Karpas-422 (cell line): ENCODE data around the gene RPSA. TPM values are rescaled to one million over a fixed set of nuclear protein-coding genes. Genes with fewer than 3 reads are reported as not detected.
"Not testable (repeated sequence)": the region's sequence is repeated elsewhere in the genome, so short reads cannot be mapped to it uniquely, and the experiment has no call there.

Experiments
- DNase-seq: peaks from one replicate; pipeline ENCODE4 v3.0.0-alpha.2; 2015
- H2AFZ ChIP-seq: fragments of 200-600 bp; sonication (generic); 2 replicates; pipeline ENCODE4 v1.6.1; 2014; ENCODE audit warnings: antibody characterized with exemption, low read length, mixed read lengths
- H3K27ac ChIP-seq: fragments of 200-600 bp; sonication (generic); 2 replicates; pipeline ENCODE4 v1.5.1; 2014; ENCODE audit warnings: mild to moderate bottlenecking, low read length, moderate library complexity
- H3K27me3 ChIP-seq: fragments of 200-600 bp; sonication (generic); 2 replicates; pipeline ENCODE4 v1.6.1; 2014; ENCODE audit warnings: low read length, mixed read lengths
- H3K36me3 ChIP-seq: fragments of 200-600 bp; sonication (generic); 2 replicates; pipeline ENCODE4 v1.6.1; 2014; ENCODE audit warnings: low read length, mixed read lengths; ENCODE audit not compliant: insufficient read depth
- H3K4me1 ChIP-seq: fragments of 200-600 bp; sonication (generic); 2 replicates; pipeline ENCODE4 v1.6.1; 2014; ENCODE audit warnings: mild to moderate bottlenecking, low read length, mixed read lengths
- H3K4me2 ChIP-seq: fragments of 200-600 bp; sonication (generic); 2 replicates; pipeline ENCODE4 v1.6.1; 2014; ENCODE audit warnings: low read length, low read depth, mild to moderate bottlenecking; ENCODE audit not compliant: poor library complexity, severe bottlenecking
- H3K4me3 ChIP-seq: fragments of 200-600 bp; sonication (generic); 2 replicates; pipeline ENCODE4 v1.5.1; 2014; ENCODE audit warnings: mild to moderate bottlenecking, antibody characterized with exemption, low read length, mixed read lengths
- H3K79me2 ChIP-seq: fragments of 200-600 bp; sonication (generic); 2 replicates; pipeline ENCODE4 v1.6.1; 2014; ENCODE audit warnings: mild to moderate bottlenecking, low read length, mixed read lengths
- H3K9ac ChIP-seq: fragments of 200-600 bp; sonication (generic); 2 replicates; pipeline ENCODE4 v1.6.0; 2014; ENCODE audit warnings: low read length
- H3K9me2 ChIP-seq: fragments of 200-600 bp; sonication (generic), shearing (Covaris generic); replicated peaks from 2 replicates; pipeline ENCODE4 v1.6.0; 2014; ENCODE audit warnings: mild to moderate bottlenecking, low read length, moderate library complexity; ENCODE audit not compliant: insufficient read depth
- H3K9me3 ChIP-seq: fragments of 300-700, 200-600 bp; sonication (generic); 2 replicates; pipeline ENCODE4 v1.6.1; 2014; ENCODE audit warnings: low read length, mixed read lengths
- H4K20me1 ChIP-seq: fragments of 200-600 bp; sonication (generic); 2 replicates; pipeline ENCODE4 v1.6.1; 2014; ENCODE audit warnings: mild to moderate bottlenecking, antibody characterized with exemption, low read length, low read depth; ENCODE audit not compliant: insufficient read depth
- total RNA-seq: library from RNA; depleted of rRNA; stranded (reverse); fragments of >200 nt; shearing (Covaris generic); gene quantifications from 2 replicates; pipeline ENCODE4 v1.2.3, GENCODE V29; 2014; ENCODE audit warnings: low replicate concordance

RPSA gene
- total RNA-seq, 1 experiment from 2014 or later: 2,497 TPM

DNA sequence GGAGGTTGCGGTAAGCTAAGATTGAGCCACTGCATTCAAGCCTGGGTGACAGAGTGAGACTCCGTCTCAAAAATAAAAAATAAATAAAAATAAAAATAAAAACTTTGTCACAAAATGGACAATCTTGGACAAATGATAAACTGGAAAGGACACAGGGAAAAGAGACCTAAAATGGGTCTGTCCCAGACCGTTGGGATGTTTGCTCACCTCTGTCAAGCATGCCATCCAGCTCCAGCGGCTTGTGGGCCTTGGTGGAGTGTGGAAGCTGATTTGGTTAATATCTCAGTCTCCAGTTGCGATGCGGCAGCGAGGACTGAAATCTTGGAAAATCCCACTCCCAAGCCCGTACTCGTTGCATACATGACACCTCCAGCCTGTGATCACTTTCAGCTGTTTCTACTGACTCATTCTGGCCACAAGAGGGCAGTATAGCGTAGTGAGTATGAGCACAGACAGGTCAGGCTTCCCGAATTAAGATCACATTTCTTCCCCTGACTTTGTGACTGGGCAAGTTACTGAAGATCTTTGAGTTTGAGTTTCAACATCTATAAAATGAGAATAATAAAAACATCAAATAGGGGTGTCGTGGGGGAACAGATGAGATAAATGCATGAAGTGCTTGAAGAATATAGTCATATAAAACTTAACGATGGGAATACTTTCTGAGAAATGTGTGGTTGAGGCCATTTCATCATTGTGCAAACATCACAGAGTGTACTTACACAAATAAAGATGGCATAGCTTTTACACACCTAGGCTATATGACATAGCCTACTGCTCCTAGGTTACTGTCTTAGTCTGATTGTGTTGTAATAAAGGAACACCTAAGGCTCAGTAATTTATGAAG, 41.3 kb downstream of the RPSA start:
- no peak overlapping the region for H3K9ac ChIP-seq
- H3K9me2 ChIP-seq: no peaks in the 10 kb centered on the region
- H2AFZ ChIP-seq: no peak overlapping the region
- no peak overlapping the region for H3K4me2 ChIP-seq
- no peak overlapping the region for H3K4me3 ChIP-seq
- H3K4me1 ChIP-seq: no peaks in the 10 kb centered on the region
- peak; percentile 88 for DNase-seq
- H3K27me3 ChIP-seq: no peaks in the 10 kb centered on the region
- H3K36me3 ChIP-seq: no peaks in the 10 kb centered on the region
- H3K79me2 ChIP-seq: no peaks in the 10 kb centered on the region
- H3K9me3 ChIP-seq: no peaks in the 10 kb centered on the region
- no peaks in the 10 kb centered on the region for H4K20me1 ChIP-seq
- H3K27ac ChIP-seq: no peak overlapping the region

DNA sequence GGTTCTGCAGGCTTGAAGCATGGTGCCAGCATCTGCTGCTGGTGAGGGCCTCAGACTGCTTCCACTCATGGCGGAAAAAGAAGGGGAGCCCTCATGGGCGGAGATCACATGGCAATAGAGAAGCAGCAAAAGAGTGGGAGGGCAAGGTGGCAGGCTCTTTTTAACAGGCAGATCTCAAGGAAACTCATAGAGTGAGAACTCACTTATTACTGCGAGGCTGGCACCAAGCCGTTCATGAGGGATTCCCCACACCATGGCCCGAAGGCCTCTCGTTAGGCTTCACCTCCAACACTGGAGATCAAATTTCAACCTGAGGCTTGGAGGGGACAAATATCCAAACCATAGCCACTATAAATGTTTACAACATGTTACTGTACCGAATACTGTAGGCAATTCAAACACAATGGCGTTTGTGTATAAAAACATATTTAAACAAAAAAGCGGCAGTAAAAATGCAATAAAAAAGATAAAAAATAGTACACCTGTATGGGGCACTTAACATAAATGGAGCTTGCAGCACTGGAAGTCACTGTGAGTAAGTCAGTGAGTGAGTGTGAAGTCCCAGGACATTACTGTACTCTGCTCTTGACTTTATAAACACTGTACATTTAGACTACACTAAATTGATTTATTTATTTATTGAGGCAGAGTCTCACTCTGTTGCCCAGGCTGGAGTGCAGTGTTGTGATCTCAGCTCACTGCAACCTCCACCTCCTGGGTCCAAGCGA, 42.1 kb downstream of the RPSA start:
- H3K79me2 ChIP-seq: no peaks in the 10 kb centered on the region
- no peak for DNase-seq
- no peak overlapping the region for H3K9ac ChIP-seq
- no peaks in the 10 kb centered on the region for H4K20me1 ChIP-seq
- no peaks in the 10 kb centered on the region for H3K36me3 ChIP-seq
- no peaks in the 10 kb centered on the region for H3K9me3 ChIP-seq
- H3K4me3 ChIP-seq: no peak overlapping the region
- no peaks in the 10 kb centered on the region for H3K4me1 ChIP-seq
- H3K27me3 ChIP-seq: no peaks in the 10 kb centered on the region
- H2AFZ ChIP-seq: no peak overlapping the region
- no peak overlapping the region for H3K27ac ChIP-seq
- no peaks in the 10 kb centered on the region for H3K9me2 ChIP-seq
- no peak overlapping the region for H3K4me2 ChIP-seq

DNA sequence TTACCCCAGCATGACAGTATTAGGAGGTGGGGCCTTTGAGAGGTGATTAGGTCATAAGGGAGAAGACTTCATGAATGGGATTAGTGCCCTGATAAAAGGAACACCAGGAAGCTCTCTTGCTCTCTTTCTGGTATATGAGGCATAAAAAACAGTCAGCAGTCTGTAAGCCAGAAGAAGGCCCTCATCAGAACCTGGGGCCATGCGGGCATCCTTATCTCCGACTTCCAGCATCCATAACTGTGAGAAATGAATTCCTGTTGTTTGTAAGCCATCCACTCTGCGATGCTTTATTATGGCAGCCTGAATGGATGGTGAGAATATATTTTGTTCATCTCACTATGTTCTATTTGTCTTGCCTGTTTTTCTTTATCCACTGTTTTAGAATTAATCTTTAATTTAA, 43.3 kb downstream of the RPSA start:
- Histone ChIP-seq H4K20me1 (no peaks in the 10 kb centered on the region), H3K27ac (no peak overlapping the region)

DNA sequence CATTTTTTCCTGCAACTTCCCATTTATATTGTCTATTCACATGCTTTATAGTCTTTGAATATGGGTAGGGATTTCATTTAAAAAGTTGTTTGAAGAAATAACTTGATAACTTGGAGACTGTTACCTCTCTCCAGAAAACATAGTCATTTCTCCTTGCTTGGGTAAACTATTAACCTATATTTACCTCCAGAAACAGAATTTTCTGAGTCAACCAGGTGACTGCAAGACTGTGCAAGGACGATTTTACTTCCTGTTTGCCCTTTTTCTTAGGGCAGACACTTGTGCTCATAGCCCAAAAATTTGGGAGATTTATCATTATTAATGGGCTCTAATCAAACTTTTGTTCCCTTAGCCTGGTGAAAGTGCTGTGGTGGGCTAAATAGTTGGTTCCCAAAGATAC, 46.6 kb downstream of the RPSA start:
- Histone ChIP-seq H3K9me2 (no peaks in the 10 kb centered on the region), H3K4me2 (no peak overlapping the region), H3K4me1 (no peaks in the 10 kb centered on the region)

More for the DNA sequence above, 43.3 kb downstream of the RPSA start:
- no peak for DNase-seq
- no peaks in the 10 kb centered on the region for H3K36me3 ChIP-seq
- H3K9me3 ChIP-seq: no peaks in the 10 kb centered on the region
- H3K4me3 ChIP-seq: no peak overlapping the region
- H3K9me2 ChIP-seq: no peaks in the 10 kb centered on the region
- H3K27me3 ChIP-seq: no peaks in the 10 kb centered on the region
- no peak overlapping the region for H3K4me2 ChIP-seq
- H3K4me1 ChIP-seq: no peaks in the 10 kb centered on the region
- no peak overlapping the region for H3K9ac ChIP-seq
- no peaks in the 10 kb centered on the region for H3K79me2 ChIP-seq
- H2AFZ ChIP-seq: no peak overlapping the region

DNA sequence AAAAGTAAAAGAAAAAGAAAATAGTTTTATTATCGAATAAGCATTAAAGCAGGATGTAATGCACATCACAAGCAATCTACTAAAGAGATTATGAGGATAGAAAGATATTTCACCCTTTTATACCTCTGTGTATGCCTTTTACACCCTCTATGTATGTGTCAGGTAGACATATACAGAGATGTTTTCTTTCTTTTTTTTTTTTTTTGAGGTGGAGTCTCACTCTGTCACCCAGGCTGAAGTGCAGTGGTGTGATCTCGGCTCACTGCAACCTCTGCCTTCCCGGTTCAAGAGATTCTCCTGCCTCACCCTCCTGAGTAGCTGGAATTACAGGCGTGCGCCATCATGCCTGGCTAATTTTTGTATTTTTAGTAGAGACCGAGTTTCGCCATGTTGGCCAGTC, 47.4 kb downstream of the RPSA start:
- not testable (repeated sequence) for DNase-seq, H4K20me1 ChIP-seq, H3K27ac ChIP-seq, H2AFZ ChIP-seq, H3K79me2 ChIP-seq, H3K27me3 ChIP-seq, H3K4me3 ChIP-seq, H3K4me1 ChIP-seq, H3K9me3 ChIP-seq, H3K36me3 ChIP-seq, H3K4me2 ChIP-seq, H3K9ac ChIP-seq, H3K9me2 ChIP-seq

More for the DNA sequence above, 46.6 kb downstream of the RPSA start:
- Histone ChIP-seq H3K9me3 (no peaks in the 10 kb centered on the region), H3K79me2 (no peaks in the 10 kb centered on the region), H3K27ac (no peak overlapping the region), H3K9ac (no peak overlapping the region), H2AFZ (no peak overlapping the region), H4K20me1 (no peaks in the 10 kb centered on the region), H3K4me3 (no peak overlapping the region), H3K36me3 (no peaks in the 10 kb centered on the region), H3K27me3 (no peaks in the 10 kb centered on the region)
- no peak for DNase-seq

DNA sequence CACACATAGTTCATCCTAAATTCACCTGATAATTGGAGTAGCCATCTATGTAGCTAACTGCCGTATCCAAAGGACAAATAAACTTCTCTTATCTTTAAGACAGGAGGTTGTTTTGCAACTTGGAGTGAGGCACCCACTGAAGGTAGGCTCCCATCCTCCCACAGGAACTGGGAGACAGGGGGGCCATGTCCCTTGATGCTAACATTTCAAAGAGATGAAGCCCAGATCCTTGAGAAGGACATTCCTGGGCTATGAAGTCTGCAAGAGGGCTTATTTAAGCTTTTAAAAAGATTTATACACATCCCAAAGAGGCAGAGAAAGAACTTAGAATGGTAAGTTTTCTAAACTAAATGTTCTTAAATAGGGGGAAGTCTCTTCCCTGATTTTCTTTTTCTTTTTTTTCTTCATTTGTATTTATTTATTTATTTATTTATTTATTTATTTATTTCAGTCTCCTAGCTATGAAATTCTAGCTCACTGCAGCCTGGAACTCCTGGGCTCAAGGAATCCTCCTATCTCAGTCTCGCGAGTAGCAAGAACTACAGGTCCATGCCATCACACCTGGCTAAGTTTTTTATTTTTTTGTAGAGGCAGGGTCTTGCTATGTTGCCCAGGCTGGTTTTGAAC, 48.2 kb downstream of the RPSA start:
- Histone ChIP-seq H3K9me3 (no peaks in the 10 kb centered on the region), H2AFZ (no peak overlapping the region), H3K4me1 (no peaks in the 10 kb centered on the region), H3K9ac (no peak overlapping the region), H3K27me3 (no peaks in the 10 kb centered on the region), H4K20me1 (no peaks in the 10 kb centered on the region), H3K9me2 (no peaks in the 10 kb centered on the region), H3K27ac (no peak overlapping the region), H3K4me3 (no peak overlapping the region), H3K4me2 (no peak overlapping the region), H3K36me3 (no peaks in the 10 kb centered on the region), H3K79me2 (no peaks in the 10 kb centered on the region)
- no peak for DNase-seq

DNA sequence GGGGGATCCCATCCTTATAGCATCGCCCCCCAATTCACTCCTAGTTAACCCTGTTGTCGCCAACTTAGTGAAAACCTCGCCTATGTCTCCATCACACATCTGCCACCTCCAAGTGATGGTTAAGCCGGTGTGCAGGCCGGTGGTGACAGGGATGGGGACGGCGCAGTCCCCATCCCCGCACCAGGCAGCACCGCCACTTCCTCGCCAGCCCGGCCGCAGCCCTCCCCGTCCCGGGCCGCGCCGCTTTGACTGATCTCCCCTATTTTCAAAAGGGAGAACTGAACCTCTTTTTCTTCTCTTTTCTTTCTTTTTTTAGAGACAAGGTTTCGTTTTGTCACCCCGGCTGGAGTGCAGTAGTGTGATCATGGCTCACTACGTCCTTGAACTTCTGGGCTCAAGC, 49.6 kb downstream of the RPSA start:
- H3K9me2 ChIP-seq: no peaks in the 10 kb centered on the region
- H3K9ac ChIP-seq: no peak overlapping the region

DNA sequence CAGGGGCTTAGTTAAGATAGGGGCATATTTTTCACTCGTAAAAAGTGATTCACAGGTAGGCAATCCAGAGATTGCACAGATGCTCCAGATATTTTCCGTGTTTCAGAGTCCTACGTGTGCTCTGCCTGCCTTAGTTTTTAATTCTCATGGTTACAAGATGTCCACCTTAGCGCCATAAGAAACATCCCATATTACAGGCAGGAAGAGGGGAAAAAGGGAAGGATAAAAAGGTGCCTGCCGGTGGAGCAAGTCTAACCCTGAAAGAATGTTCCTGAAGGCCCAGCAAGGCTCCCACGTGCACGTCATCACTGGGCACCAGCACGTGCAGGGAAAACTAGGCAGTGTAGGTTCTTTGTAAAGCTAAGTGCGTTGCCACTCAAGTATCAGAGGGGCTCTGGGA, 50.8 kb downstream of the RPSA start:
- Histone ChIP-seq H3K4me3 (no peak overlapping the region), H4K20me1 (no peaks in the 10 kb centered on the region), H3K4me1 (no peaks in the 10 kb centered on the region), H3K4me2 (no peak overlapping the region), H2AFZ (no peak overlapping the region), H3K9me2 (no peaks in the 10 kb centered on the region), H3K9ac (no peak overlapping the region), H3K79me2 (no peaks in the 10 kb centered on the region), H3K9me3 (no peaks in the 10 kb centered on the region), H3K27me3 (no peaks in the 10 kb centered on the region), H3K36me3 (no peaks in the 10 kb centered on the region), H3K27ac (no peak overlapping the region)
- DNase-seq: no peak

More for the DNA sequence above, 49.6 kb downstream of the RPSA start:
- Histone ChIP-seq H3K4me2 (no peak overlapping the region), H4K20me1 (no peaks in the 10 kb centered on the region), H3K27me3 (no peaks in the 10 kb centered on the region), H3K4me1 (no peaks in the 10 kb centered on the region), H3K4me3 (no peak overlapping the region), H3K36me3 (no peaks in the 10 kb centered on the region), H3K9me3 (no peaks in the 10 kb centered on the region), H2AFZ (no peak overlapping the region), H3K27ac (no peak overlapping the region), H3K79me2 (no peaks in the 10 kb centered on the region)
- DNase-seq: no peak
